ENCODE results near the gene SLC9A1. TPM values are rescaled to one million over a fixed set of nuclear protein-coding genes. Genes with fewer than 3 reads are reported as not detected.

SLC9A1 gene
- total and polyA plus RNA-seq, 2 experiments from 2014 or later = 13.9 to 19.4 TPM

GRCh38 chr1:27086026-27086425 is 68.9 kb downstream of the SLC9A1 start:
- Histone ChIP-seq H3K4me3 (no peak overlapping the region), H3K4me1 (ENCODE audit: low read depth) (no peaks in the 10 kb centered on the region), H3K36me3 (no peaks in the 10 kb centered on the region), H3K27me3 (no peaks in the 10 kb centered on the region), H3K27ac (no peak overlapping the region), H3K9me3 (ENCODE audit: low read depth) (no peaks in the 10 kb centered on the region)
- no peak for DNase-seq (ENCODE audit: low read depth in 1 of 2, low spot score in 1 of 2)
- TF ChIP-seq CTCF (IDR thresholded peaks at IDR 0.05; ENCODE audit: low read depth, low read length) = no peak

GRCh38 chr1:27084107-27084506 is 70.8 kb downstream of the SLC9A1 start:
- no peaks in the 10 kb centered on the region for H3K36me3 ChIP-seq
- no peak for DNase-seq (ENCODE audit: low read depth in 1 of 2, low spot score in 1 of 2)
- H3K4me1 ChIP-seq (ENCODE audit: low read depth) = no peaks in the 10 kb centered on the region
- H3K4me3 ChIP-seq = no peak overlapping the region
- no peak for TF ChIP-seq CTCF (IDR thresholded peaks at IDR 0.05; ENCODE audit: low read depth, low read length)
- H3K27ac ChIP-seq = no peak overlapping the region
- no peaks in the 10 kb centered on the region for H3K27me3 ChIP-seq
- H3K9me3 ChIP-seq (ENCODE audit: low read depth) = no peaks in the 10 kb centered on the region

GRCh38 chr1:27077968-27078367 is 77.0 kb downstream of the SLC9A1 start:
- no peaks in the 10 kb centered on the region for H3K27me3 ChIP-seq
- TF ChIP-seq CTCF (IDR thresholded peaks at IDR 0.05; ENCODE audit: low read depth, low read length) = no peak
- H3K27ac ChIP-seq = no peak overlapping the region
- no peaks in the 10 kb centered on the region for H3K36me3 ChIP-seq
- H3K4me1 ChIP-seq (ENCODE audit: low read depth) = no peaks in the 10 kb centered on the region
- DNase-seq (ENCODE audit: low read depth in 1 of 2, low spot score in 1 of 2) = no peak
- no peaks in the 10 kb centered on the region for H3K9me3 ChIP-seq (ENCODE audit: low read depth)
- no peak overlapping the region for H3K4me3 ChIP-seq

GRCh38 chr1:27076803-27077202 is 78.1 kb downstream of the SLC9A1 start:
- no peaks in the 10 kb centered on the region for H3K27me3 ChIP-seq
- TF ChIP-seq CTCF (IDR thresholded peaks at IDR 0.05; ENCODE audit: low read depth, low read length) = no peak
- no peaks in the 10 kb centered on the region for H3K9me3 ChIP-seq (ENCODE audit: low read depth)
- no peak overlapping the region for H3K4me3 ChIP-seq
- no peak overlapping the region for H3K27ac ChIP-seq
- H3K36me3 ChIP-seq = no peaks in the 10 kb centered on the region
- DNase-seq (ENCODE audit: low read depth in 1 of 2, low spot score in 1 of 2) = no peak
- H3K4me1 ChIP-seq (ENCODE audit: low read depth) = no peaks in the 10 kb centered on the region

- TF ChIP-seq CTCF (IDR thresholded peaks at IDR 0.05; ENCODE audit: low read depth, low read length) = no peak
- Histone ChIP-seq H3K36me3 (no peaks in the 10 kb centered on the region), H3K4me1 (ENCODE audit: low read depth) (no peaks in the 10 kb centered on the region), H3K4me3 (no peak overlapping the region), H3K27me3 (no peaks in the 10 kb centered on the region), H3K9me3 (ENCODE audit: low read depth) (no peaks in the 10 kb centered on the region), H3K27ac (no peak overlapping the region)
- DNase-seq (ENCODE audit: low read depth in 1 of 2, low spot score in 1 of 2) = no peak
Observed at GRCh38 chr1:27074175-27074780, 80.6 kb downstream of the SLC9A1 start.
